Stimulated activated memory B cell treated with anti-CD40 and anti-IgM and Interleukin-4, amounts not matched to agents 10 μg/mL and 1 μg/mL and 100 μg/mL, for 72 hours (primary cell): ENCODE data around the gene DGCR8.

ENCODE experiments used
- ATAC-seq: fragments of 150-1000 bp; cut with Tn5 transposase; 2 replicates; pipeline ENCODE4 v1.10.0; 2021
- H3K27ac Mint-ChIP-seq: one replicate; pipeline ENCODE4 v1.8.0; 2022; ENCODE audit warnings: mild to moderate bottlenecking, mixed read lengths
- H3K27me3 Mint-ChIP-seq: one replicate; pipeline ENCODE4 v1.8.0; 2022; ENCODE audit warnings: mixed read lengths
- H3K36me3 Mint-ChIP-seq: one replicate; pipeline ENCODE4 v1.8.0; 2022; ENCODE audit warnings: mixed read lengths
- H3K4me1 Mint-ChIP-seq: one replicate; pipeline ENCODE4 v1.8.0; 2022; ENCODE audit warnings: mixed read lengths
- H3K4me3 Mint-ChIP-seq: one replicate; pipeline ENCODE4 v1.8.0; 2022; ENCODE audit warnings: mild to moderate bottlenecking, moderate library complexity, mixed read lengths
- H3K9me3 Mint-ChIP-seq: one replicate; pipeline ENCODE4 v1.8.0; 2022; ENCODE audit warnings: mixed read lengths

The DGCR8 gene

GRCh38 chr22:20089977-20090729, 10.1 kb downstream of the DGCR8 start:
- Mint-ChIP-seq H3K4me3 (no peak overlapping the region), H3K4me1 (peaks cover 7% of the 10 kb centered on the region), H3K36me3 (peaks cover 86% of the 10 kb centered on the region), H3K9me3 (no peaks in the 10 kb centered on the region), H3K27ac (no peak overlapping the region), H3K27me3 (no peaks in the 10 kb centered on the region)
- no peak for ATAC-seq

- H3K4me1 Mint-ChIP-seq, result peaks cover 7% of the 10 kb centered on the region
- peaks cover 92% of the 10 kb centered on the region for H3K36me3 Mint-ChIP-seq
- H3K27me3 Mint-ChIP-seq, result no peaks in the 10 kb centered on the region
- H3K9me3 Mint-ChIP-seq, result no peaks in the 10 kb centered on the region
- H3K4me3 Mint-ChIP-seq, result no peak overlapping the region
- H3K27ac Mint-ChIP-seq, result no peak overlapping the region
- ATAC-seq, result no peak
Measured at GRCh38 chr22:20090730-20091240, 10.7 kb downstream of the DGCR8 start.

GRCh38 chr22:20091690-20092476, 11.8 kb downstream of the DGCR8 start:
- Mint-ChIP-seq H3K4me1 (no peaks in the 10 kb centered on the region), H3K36me3 (peaks cover 94% of the 10 kb centered on the region), H3K9me3 (no peaks in the 10 kb centered on the region), H3K27me3 (no peaks in the 10 kb centered on the region), H3K4me3 (no peak overlapping the region), H3K27ac (no peak overlapping the region)
- ATAC-seq, result no peak

GRCh38 chr22:20092477-20092854, 12.4 kb downstream of the DGCR8 start:
- Mint-ChIP-seq H3K36me3 (peaks cover 94% of the 10 kb centered on the region), H3K27ac (no peak overlapping the region), H3K9me3 (no peaks in the 10 kb centered on the region), H3K27me3 (no peaks in the 10 kb centered on the region), H3K4me3 (no peak overlapping the region), H3K4me1 (no peaks in the 10 kb centered on the region)
- ATAC-seq, result no peak

- Mint-ChIP-seq H3K9me3 (no peaks in the 10 kb centered on the region), H3K27me3 (no peaks in the 10 kb centered on the region), H3K4me1 (no peaks in the 10 kb centered on the region), H3K4me3 (no peak overlapping the region), H3K27ac (no peak overlapping the region), H3K36me3 (peaks cover 95% of the 10 kb centered on the region)
- ATAC-seq, result no peak
Measured at GRCh38 chr22:20093418-20094196, 13.6 kb downstream of the DGCR8 start.

GRCh38 chr22:20094197-20094807, 14.3 kb downstream of the DGCR8 start:
- no peak for ATAC-seq
- Mint-ChIP-seq H3K27me3 (no peaks in the 10 kb centered on the region), H3K4me3 (no peak overlapping the region), H3K27ac (no peak overlapping the region), H3K4me1 (no peaks in the 10 kb centered on the region), H3K36me3 (peaks cover 89% of the 10 kb centered on the region), H3K9me3 (no peaks in the 10 kb centered on the region)

- H3K27ac Mint-ChIP-seq, result no peak overlapping the region
Measured at GRCh38 chr22:20095521-20095920, 15.5 kb downstream of the DGCR8 start.

GRCh38 chr22:20096574-20097420, 16.8 kb downstream of the DGCR8 start:
- Mint-ChIP-seq H3K27me3 (no peaks in the 10 kb centered on the region), H3K27ac (no peak overlapping the region), H3K4me1 (no peaks in the 10 kb centered on the region), H3K36me3 (peaks cover 79% of the 10 kb centered on the region), H3K4me3 (no peak overlapping the region), H3K9me3 (no peaks in the 10 kb centered on the region)
- ATAC-seq, result no peak

More at GRCh38 chr22:20095521-20095920, 15.5 kb downstream of the DGCR8 start:
- H3K4me1 Mint-ChIP-seq, result no peaks in the 10 kb centered on the region
- H3K27me3 Mint-ChIP-seq, result no peaks in the 10 kb centered on the region
- H3K9me3 Mint-ChIP-seq, result no peaks in the 10 kb centered on the region
- peaks cover 84% of the 10 kb centered on the region for H3K36me3 Mint-ChIP-seq
- no peak for ATAC-seq
- H3K4me3 Mint-ChIP-seq, result no peak overlapping the region

GRCh38 chr22:20099099-20099711, 19.2 kb downstream of the DGCR8 start:
- no peaks in the 10 kb centered on the region for H3K4me1 Mint-ChIP-seq
- no peaks in the 10 kb centered on the region for H3K27me3 Mint-ChIP-seq
- no peak overlapping the region for H3K4me3 Mint-ChIP-seq

GRCh38 chr22:20101638-20102037, 21.6 kb downstream of the DGCR8 start:
- Mint-ChIP-seq H3K4me1 (no peaks in the 10 kb centered on the region), H3K4me3 (no peak overlapping the region), H3K27ac (no peak overlapping the region), H3K9me3 (no peaks in the 10 kb centered on the region), H3K27me3 (no peaks in the 10 kb centered on the region), H3K36me3 (peaks cover 54% of the 10 kb centered on the region)
- ATAC-seq, result no peak

More at GRCh38 chr22:20099099-20099711, 19.2 kb downstream of the DGCR8 start:
- Mint-ChIP-seq H3K9me3 (no peaks in the 10 kb centered on the region), H3K27ac (no peak overlapping the region), H3K36me3 (peaks cover 73% of the 10 kb centered on the region)
- no peak for ATAC-seq

GRCh38 chr22:20102203-20102780, 22.3 kb downstream of the DGCR8 start:
- Mint-ChIP-seq H3K4me1 (no peaks in the 10 kb centered on the region), H3K4me3 (no peak overlapping the region), H3K27ac (no peak overlapping the region), H3K36me3 (peaks cover 54% of the 10 kb centered on the region), H3K27me3 (no peaks in the 10 kb centered on the region), H3K9me3 (no peaks in the 10 kb centered on the region)
- ATAC-seq, result no peak

- no peak overlapping the region for H3K27ac Mint-ChIP-seq
- H3K27me3 Mint-ChIP-seq, result no peaks in the 10 kb centered on the region
- no peak for ATAC-seq
- no peak overlapping the region for H3K4me3 Mint-ChIP-seq
- H3K36me3 Mint-ChIP-seq, result peaks cover 48% of the 10 kb centered on the region
- H3K4me1 Mint-ChIP-seq, result peaks cover under 1% of the 10 kb centered on the region
- no peaks in the 10 kb centered on the region for H3K9me3 Mint-ChIP-seq
Measured at GRCh38 chr22:20105456-20106204, 25.6 kb downstream of the DGCR8 start.

- no peaks in the 10 kb centered on the region for H3K9me3 Mint-ChIP-seq
- no peaks in the 10 kb centered on the region for H3K27me3 Mint-ChIP-seq
- H3K36me3 Mint-ChIP-seq, result peaks cover 44% of the 10 kb centered on the region
- H3K4me1 Mint-ChIP-seq, result peaks cover 7% of the 10 kb centered on the region
- no peak overlapping the region for H3K4me3 Mint-ChIP-seq
- no peak overlapping the region for H3K27ac Mint-ChIP-seq
- ATAC-seq, result no peak
Measured at GRCh38 chr22:20106205-20106848, 26.3 kb downstream of the DGCR8 start.
